Activated B cell treated with CpG ODN at 0.5 μM for 24 hours (primary cell): ENCODE data around the gene WWOX. TPM values are rescaled to one million over a fixed set of nuclear protein-coding genes. Genes with fewer than 3 reads are reported as not detected.

ENCODE experiments used
- ATAC-seq: fragments of 200-7000 bp; cut with Tn5 transposase; one replicate; pipeline ENCODE4 v1.10.0; 2021; ENCODE audit warnings: low read depth, mild to moderate bottlenecking, moderate library complexity
- CTCF ChIA-PET: fragments of 350-600 bp; sonication (Branson Sonifier 250); formaldehyde crosslinking; loops from one replicate; lab custom pipeline; 2021; ENCODE audit warnings: antibody characterized with exemption; lab: Charles Lee
- POLR2A ChIA-PET: fragments of 350-600 bp; sonication (Branson Sonifier 250); formaldehyde crosslinking; loops from one replicate; lab custom pipeline; 2021; ENCODE audit warnings: antibody characterized with exemption; lab: Charles Lee
- DNase-seq: peaks from one replicate; pipeline ENCODE4 v3.0.0; 2022
- H3K27ac Mint-ChIP-seq: one replicate; pipeline ENCODE4 v1.8.0; 2020; ENCODE audit warnings: mixed read lengths
- H3K27me3 Mint-ChIP-seq: one replicate; pipeline ENCODE4 v1.8.0; 2021; ENCODE audit warnings: mixed read lengths
- H3K36me3 Mint-ChIP-seq: one replicate; pipeline ENCODE4 v1.8.0; 2021; ENCODE audit warnings: low read depth, mixed read lengths
- H3K4me1 Mint-ChIP-seq: one replicate; pipeline ENCODE4 v1.8.0; 2021; ENCODE audit warnings: mixed read lengths
- H3K4me3 Mint-ChIP-seq: one replicate; pipeline ENCODE4 v1.8.0; 2020; ENCODE audit warnings: mild to moderate bottlenecking, mixed read lengths
- H3K9me3 Mint-ChIP-seq: one replicate; pipeline ENCODE4 v1.8.0; 2020; ENCODE audit warnings: mixed read lengths
- intact Hi-C: fragments of 100-400 bp; cut with micrococcal nuclease; formaldehyde crosslinking; loops from one replicate; pipeline ENCODE4 v1.15.1; 2024
- total RNA-seq: library from RNA; stranded (reverse); gene quantifications from 2 replicates; pipeline ENCODE4 v1.2.3, GENCODE V29; 2022
- TF ChIP-seq, protein P1 (sequence below): fragments of 200-600 bp; IDR thresholded peaks from one replicate; pipeline ENCODE4 v1.8.0; 2022; ENCODE audit warnings: antibody characterized with exemption, mild to moderate bottlenecking

Gene WWOX
- total RNA-seq, 1 donor from 2014 or later: 22.6 TPM

- Mint-ChIP-seq H3K36me3 (no peaks in the 10 kb centered on the region), H3K4me1 (no peaks in the 10 kb centered on the region), H3K4me3 (no peak overlapping the region), H3K27me3 (no peaks in the 10 kb centered on the region), H3K27ac (no peak overlapping the region), H3K9me3 (peaks cover 6% of the 10 kb centered on the region)
- TF ChIP-seq, protein P1, sequence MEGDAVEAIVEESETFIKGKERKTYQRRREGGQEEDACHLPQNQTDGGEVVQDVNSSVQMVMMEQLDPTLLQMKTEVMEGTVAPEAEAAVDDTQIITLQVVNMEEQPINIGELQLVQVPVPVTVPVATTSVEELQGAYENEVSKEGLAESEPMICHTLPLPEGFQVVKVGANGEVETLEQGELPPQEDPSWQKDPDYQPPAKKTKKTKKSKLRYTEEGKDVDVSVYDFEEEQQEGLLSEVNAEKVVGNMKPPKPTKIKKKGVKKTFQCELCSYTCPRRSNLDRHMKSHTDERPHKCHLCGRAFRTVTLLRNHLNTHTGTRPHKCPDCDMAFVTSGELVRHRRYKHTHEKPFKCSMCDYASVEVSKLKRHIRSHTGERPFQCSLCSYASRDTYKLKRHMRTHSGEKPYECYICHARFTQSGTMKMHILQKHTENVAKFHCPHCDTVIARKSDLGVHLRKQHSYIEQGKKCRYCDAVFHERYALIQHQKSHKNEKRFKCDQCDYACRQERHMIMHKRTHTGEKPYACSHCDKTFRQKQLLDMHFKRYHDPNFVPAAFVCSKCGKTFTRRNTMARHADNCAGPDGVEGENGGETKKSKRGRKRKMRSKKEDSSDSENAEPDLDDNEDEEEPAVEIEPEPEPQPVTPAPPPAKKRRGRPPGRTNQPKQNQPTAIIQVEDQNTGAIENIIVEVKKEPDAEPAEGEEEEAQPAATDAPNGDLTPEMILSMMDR: no peak
- no peak for DNase-seq
- POLR2A ChIA-PET: no interaction called here
- intact Hi-C loops: no loop called here
- CTCF ChIA-PET: no interaction called here
- no peak for ATAC-seq
Measured at GRCh38 chr16:78375055-78375679, 275.7 kb downstream of the WWOX start.

DNA sequence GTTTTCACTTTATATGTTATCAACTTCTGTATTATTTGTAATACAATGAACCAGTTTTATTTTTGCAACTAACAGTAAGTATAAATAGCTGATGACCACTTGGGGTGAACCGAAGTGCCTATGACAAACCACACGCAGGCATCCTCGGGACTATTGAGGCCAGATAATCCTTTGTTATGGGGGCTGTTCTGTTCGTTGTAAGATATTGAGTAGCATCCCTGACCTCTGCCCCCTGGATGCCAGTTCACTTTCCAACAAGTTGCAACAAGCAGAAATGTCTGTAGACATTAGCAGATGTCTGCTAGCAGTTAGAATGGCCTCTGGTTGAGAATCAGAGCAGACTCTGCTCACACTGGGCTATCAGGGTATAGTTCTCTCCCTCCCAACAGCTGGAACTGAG lies 277.0 kb downstream of the WWOX start:
- intact Hi-C loops: no loop called here

DNA sequence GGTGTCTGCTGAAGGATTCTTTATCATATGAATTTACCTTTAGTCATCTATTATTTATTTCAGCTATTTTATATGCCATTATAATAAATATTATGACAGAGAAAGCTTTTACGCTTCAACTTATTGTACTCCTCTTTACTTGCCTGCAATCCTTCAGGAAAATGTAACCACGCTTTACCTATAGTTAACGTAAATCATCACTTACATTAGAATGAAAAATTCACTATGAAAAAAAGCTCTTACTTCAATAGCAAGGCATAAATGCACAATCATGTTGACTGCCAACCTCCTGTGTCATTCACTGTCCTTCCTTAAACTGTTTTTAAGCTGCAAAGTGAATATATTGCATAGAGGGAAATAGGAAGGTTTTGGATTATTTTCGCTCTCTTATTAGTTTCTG lies 277.9 kb downstream of the WWOX start:
- Mint-ChIP-seq H3K9me3 (no peaks in the 10 kb centered on the region), H3K4me3 (no peak overlapping the region), H3K27me3 (no peaks in the 10 kb centered on the region), H3K4me1 (no peaks in the 10 kb centered on the region), H3K36me3 (no peaks in the 10 kb centered on the region), H3K27ac (no peak overlapping the region)
- intact Hi-C loops: no loop called here
- POLR2A ChIA-PET: no interaction called here
- CTCF ChIA-PET: no interaction called here
- DNase-seq (no peak), ATAC-seq (no peak)
- TF ChIP-seq, protein P1: no peak

More for the DNA sequence above, 277.0 kb downstream of the WWOX start:
- no peak for ATAC-seq
- POLR2A ChIA-PET: no interaction called here
- Mint-ChIP-seq H3K4me1 (no peaks in the 10 kb centered on the region), H3K4me3 (no peak overlapping the region), H3K27ac (no peak overlapping the region), H3K27me3 (no peaks in the 10 kb centered on the region), H3K36me3 (no peaks in the 10 kb centered on the region), H3K9me3 (no peaks in the 10 kb centered on the region)
- CTCF ChIA-PET: no interaction called here
- TF ChIP-seq, protein P1: no peak
- no peak for DNase-seq

- no peaks in the 10 kb centered on the region for H3K9me3 Mint-ChIP-seq
- TF ChIP-seq, protein P1: no peak
- CTCF ChIA-PET: no interaction called here
- H3K4me1 Mint-ChIP-seq: no peaks in the 10 kb centered on the region
- H3K36me3 Mint-ChIP-seq: no peaks in the 10 kb centered on the region
- no peak for DNase-seq
- intact Hi-C loops: no loop called here
- H3K27me3 Mint-ChIP-seq: no peaks in the 10 kb centered on the region
- H3K27ac Mint-ChIP-seq: no peak overlapping the region
- POLR2A ChIA-PET: no interaction called here
- ATAC-seq: no peak
- H3K4me3 Mint-ChIP-seq: no peak overlapping the region
Measured at GRCh38 chr16:78381060-78381459, 281.6 kb downstream of the WWOX start.

GRCh38 chr16:78383118-78383517 lies 283.7 kb downstream of the WWOX start:
- ATAC-seq (no peak), DNase-seq (no peak)
- H3K36me3 Mint-ChIP-seq: no peaks in the 10 kb centered on the region
- no peak overlapping the region for H3K27ac Mint-ChIP-seq
- TF ChIP-seq, protein P1: no peak
- POLR2A ChIA-PET: no interaction called here
- intact Hi-C loops: no loop called here
- no peaks in the 10 kb centered on the region for H3K27me3 Mint-ChIP-seq
- CTCF ChIA-PET: no interaction called here
- no peaks in the 10 kb centered on the region for H3K4me1 Mint-ChIP-seq
- H3K9me3 Mint-ChIP-seq: no peaks in the 10 kb centered on the region
- no peak overlapping the region for H3K4me3 Mint-ChIP-seq
